ENCODE results near the gene PPP1R14B.

GRCh38 chr11:64291262-64291751 lies 44.6 kb upstream of the PPP1R14B start, which contains the start of gene KCNK4:
- TF ChIP-seq, protein P1, sequence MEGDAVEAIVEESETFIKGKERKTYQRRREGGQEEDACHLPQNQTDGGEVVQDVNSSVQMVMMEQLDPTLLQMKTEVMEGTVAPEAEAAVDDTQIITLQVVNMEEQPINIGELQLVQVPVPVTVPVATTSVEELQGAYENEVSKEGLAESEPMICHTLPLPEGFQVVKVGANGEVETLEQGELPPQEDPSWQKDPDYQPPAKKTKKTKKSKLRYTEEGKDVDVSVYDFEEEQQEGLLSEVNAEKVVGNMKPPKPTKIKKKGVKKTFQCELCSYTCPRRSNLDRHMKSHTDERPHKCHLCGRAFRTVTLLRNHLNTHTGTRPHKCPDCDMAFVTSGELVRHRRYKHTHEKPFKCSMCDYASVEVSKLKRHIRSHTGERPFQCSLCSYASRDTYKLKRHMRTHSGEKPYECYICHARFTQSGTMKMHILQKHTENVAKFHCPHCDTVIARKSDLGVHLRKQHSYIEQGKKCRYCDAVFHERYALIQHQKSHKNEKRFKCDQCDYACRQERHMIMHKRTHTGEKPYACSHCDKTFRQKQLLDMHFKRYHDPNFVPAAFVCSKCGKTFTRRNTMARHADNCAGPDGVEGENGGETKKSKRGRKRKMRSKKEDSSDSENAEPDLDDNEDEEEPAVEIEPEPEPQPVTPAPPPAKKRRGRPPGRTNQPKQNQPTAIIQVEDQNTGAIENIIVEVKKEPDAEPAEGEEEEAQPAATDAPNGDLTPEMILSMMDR (conservative IDR thresholded peaks at IDR 0.05) = no peak
- TF ChIP-seq ZFX (IDR thresholded peaks at IDR 0.05) = no peak

All from C4-2B (cell line).